Astrocyte of the cerebellum (primary cell): ENCODE data around the gene IL18.
"Not testable (repeated sequence)": the region's sequence is repeated elsewhere in the genome, so short reads cannot be mapped to it uniquely, and the experiment has no call there.

Experiments used
- DNase-seq: peaks from one replicate; pipeline ENCODE4 v3.0.0-alpha.2; 2011; ENCODE audit warnings: low read depth
- H3K4me3 ChIP-seq: 2 replicates; pipeline ENCODE4 v1.5.1; 2011; ENCODE audit warnings: mild to moderate bottlenecking, low read depth, low read length, moderate library complexity
- in situ Hi-C: cut with HindIII; loops from 2 replicates; pipeline ENCODE4 v1.10.0; 2017; ENCODE audit warnings: low sequenced_read_pairs
- TF ChIP-seq, protein P1 (sequence below): IDR thresholded peaks from 2 replicates; pipeline ENCODE4 v1.5.1; 2012; ENCODE audit warnings: low read length, low read depth, moderate library complexity, mild to moderate bottlenecking; ENCODE audit errors: missing control alignments

IL18 gene

GRCh38 chr11:112173152-112173551, 9.3 kb upstream of the IL18 start:
- in situ Hi-C loops: no loop called here
- TF ChIP-seq, protein P1, sequence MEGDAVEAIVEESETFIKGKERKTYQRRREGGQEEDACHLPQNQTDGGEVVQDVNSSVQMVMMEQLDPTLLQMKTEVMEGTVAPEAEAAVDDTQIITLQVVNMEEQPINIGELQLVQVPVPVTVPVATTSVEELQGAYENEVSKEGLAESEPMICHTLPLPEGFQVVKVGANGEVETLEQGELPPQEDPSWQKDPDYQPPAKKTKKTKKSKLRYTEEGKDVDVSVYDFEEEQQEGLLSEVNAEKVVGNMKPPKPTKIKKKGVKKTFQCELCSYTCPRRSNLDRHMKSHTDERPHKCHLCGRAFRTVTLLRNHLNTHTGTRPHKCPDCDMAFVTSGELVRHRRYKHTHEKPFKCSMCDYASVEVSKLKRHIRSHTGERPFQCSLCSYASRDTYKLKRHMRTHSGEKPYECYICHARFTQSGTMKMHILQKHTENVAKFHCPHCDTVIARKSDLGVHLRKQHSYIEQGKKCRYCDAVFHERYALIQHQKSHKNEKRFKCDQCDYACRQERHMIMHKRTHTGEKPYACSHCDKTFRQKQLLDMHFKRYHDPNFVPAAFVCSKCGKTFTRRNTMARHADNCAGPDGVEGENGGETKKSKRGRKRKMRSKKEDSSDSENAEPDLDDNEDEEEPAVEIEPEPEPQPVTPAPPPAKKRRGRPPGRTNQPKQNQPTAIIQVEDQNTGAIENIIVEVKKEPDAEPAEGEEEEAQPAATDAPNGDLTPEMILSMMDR: no peak
- H3K4me3 ChIP-seq: no peak overlapping the region
- no peak for DNase-seq

GRCh38 chr11:112172362-112172994, 8.6 kb upstream of the IL18 start:
- DNase-seq: peak; percentile 31
- no peak overlapping the region for H3K4me3 ChIP-seq
- TF ChIP-seq, protein P1: no peak
- in situ Hi-C loops: no loop called here

DNA sequence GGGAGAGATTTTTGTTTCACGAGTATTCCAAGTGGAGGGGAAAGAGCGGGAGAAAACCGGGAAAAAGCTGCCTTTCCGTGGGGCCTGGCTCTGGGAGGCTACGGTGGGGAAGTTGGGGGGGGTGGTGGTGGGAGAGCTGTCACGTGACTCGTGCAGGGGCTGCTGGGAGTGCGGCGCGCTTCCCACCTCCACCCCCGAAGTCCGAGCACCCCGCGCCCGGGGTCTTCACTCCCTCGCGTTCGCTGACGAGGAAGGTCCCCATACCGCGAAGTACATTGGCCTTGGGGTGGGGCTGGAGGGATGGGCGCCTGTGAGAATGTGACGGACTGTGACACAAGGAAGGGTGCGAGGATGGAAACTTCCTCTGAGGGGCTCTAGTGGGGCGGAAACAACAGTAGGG, 3.3 kb upstream of the IL18 start, which contains the start of gene TEX12:
TSS of gene TEX12 (plus strand) at position 228 of the 400 bp plus-strand sequence. CDS start 1,897 bp downstream, outside the sequence.
- no peak for DNase-seq
- no peak within 1 kb of the TSS for H3K4me3 ChIP-seq
- in situ Hi-C loops: no loop called here
- TF ChIP-seq, protein P1: no peak

DNA sequence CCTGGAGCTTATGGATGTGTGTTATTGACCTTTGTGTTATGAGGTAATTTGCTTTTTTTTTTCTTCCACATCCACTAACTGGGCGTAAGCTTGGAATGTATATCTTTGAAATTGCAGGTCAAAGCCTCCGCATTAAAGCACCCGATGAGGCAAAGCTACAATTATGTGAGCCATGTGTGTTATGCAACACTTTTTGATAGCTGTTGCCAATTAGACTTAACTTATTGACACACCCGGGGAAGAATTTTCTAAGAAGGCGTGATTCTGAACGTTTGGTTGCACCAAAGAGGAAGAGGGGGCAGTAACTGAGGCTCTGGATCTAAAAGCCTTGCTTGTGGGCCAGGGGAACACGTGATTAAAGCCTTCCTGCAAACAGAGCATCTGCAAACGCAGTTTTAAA, 2.7 kb upstream of the IL18 start:
- in situ Hi-C loops: no loop called here
- TF ChIP-seq, protein P1: no peak
- DNase-seq: no peak
- H3K4me3 ChIP-seq: no peak overlapping the region

- TF ChIP-seq, protein P1: no peak
- DNase-seq: no peak
- in situ Hi-C loops: no loop called here
- H3K4me3 ChIP-seq: no peak overlapping the region
Observed at GRCh38 chr11:112165049-112165448, 1.2 kb upstream of the IL18 start.

- DNase-seq: no peak
- no peak overlapping the region for H3K4me3 ChIP-seq
- in situ Hi-C loops: no loop called here
- TF ChIP-seq, protein P1: no peak
Observed at GRCh38 chr11:112162761-112163546, 940 bp downstream of the IL18 start.

GRCh38 chr11:112162200-112162599, 1.7 kb downstream of the IL18 start:
- in situ Hi-C loops, DNase-seq, H3K4me3 ChIP-seq: not testable (repeated sequence)
